Muscle layer of duodenum (tissue), 2 donors: ENCODE measurements around the gene SHC1.

ENCODE experiments used
- H3K27ac ChIP-seq: one replicate; pipeline ENCODE4 v1.7.0; 2013; ENCODE audit warnings: mild to moderate bottlenecking, low read length
- H3K27me3 ChIP-seq: one replicate; pipeline ENCODE4 v1.7.0; 2013; ENCODE audit warnings: low read depth, mild to moderate bottlenecking, control low read depth, low read length
- H3K36me3 ChIP-seq, 2 donors: one replicate each; pipeline ENCODE4 v1.7.0; 2013; ENCODE audit warnings: low read length in 2 of 2, control low read depth in 1 of 2, mild to moderate bottlenecking in 1 of 2; ENCODE audit not compliant: insufficient read depth in 2 of 2, control insufficient read depth in 1 of 2
- H3K4me1 ChIP-seq, 2 donors: one replicate each; pipeline ENCODE4 v1.7.0; 2013; ENCODE audit warnings: low read length in 2 of 2, mild to moderate bottlenecking in 2 of 2, control low read depth in 1 of 2, moderate library complexity in 1 of 2; ENCODE audit not compliant: insufficient read depth in 2 of 2, control insufficient read depth in 1 of 2
- H3K4me3 ChIP-seq, 2 donors: one replicate each; pipeline ENCODE4 v1.7.0; 2013; ENCODE audit warnings: low read length in 2 of 2, low read depth in 1 of 2, mild to moderate bottlenecking in 1 of 2
- H3K9me3 ChIP-seq, 2 donors: one replicate each; pipeline ENCODE4 v1.7.0; 2013; ENCODE audit warnings: low read length in 2 of 2, control low read depth in 1 of 2, mild to moderate bottlenecking in 1 of 2; ENCODE audit not compliant: control insufficient read depth in 1 of 2
- donor health status: healthy.

The SHC1 gene

GRCh38 chr1:154970631-154971340 lies at the start of gene SHC1:
Gene SHC1 (minus strand): TSS chr1:154970747. CDS start chr1:154970526, 221 bp downstream.
- H3K9me3 ChIP-seq: no peaks in the 10 kb centered on the region
- H3K4me1 ChIP-seq: peaks cover 17 to 39% of the 10 kb centered on the region in 2 donors
- peak within 1 kb of the TSS; percentile 78 for H3K27ac ChIP-seq
- H3K36me3 ChIP-seq: peaks cover 26 to 38% of the 10 kb centered on the region in 2 donors
- H3K27me3 ChIP-seq: no peaks in the 10 kb centered on the region
- peak within 1 kb of the TSS; percentile 48 to 65 for H3K4me3 ChIP-seq

- H3K27ac ChIP-seq: no peak overlapping the region
- H3K4me3 ChIP-seq: no peak overlapping the region
- peaks cover 4 to 19% of the 10 kb centered on the region in 2 donors for H3K4me1 ChIP-seq
- peaks cover 4 to 17% of the 10 kb centered on the region in 2 donors for H3K36me3 ChIP-seq
- no peaks in the 10 kb centered on the region for H3K9me3 ChIP-seq
- no peaks in the 10 kb centered on the region for H3K27me3 ChIP-seq
These were observed 49.1 kb upstream of the SHC1 start for GRCh38 chr1:155019377-155020245.

DNA sequence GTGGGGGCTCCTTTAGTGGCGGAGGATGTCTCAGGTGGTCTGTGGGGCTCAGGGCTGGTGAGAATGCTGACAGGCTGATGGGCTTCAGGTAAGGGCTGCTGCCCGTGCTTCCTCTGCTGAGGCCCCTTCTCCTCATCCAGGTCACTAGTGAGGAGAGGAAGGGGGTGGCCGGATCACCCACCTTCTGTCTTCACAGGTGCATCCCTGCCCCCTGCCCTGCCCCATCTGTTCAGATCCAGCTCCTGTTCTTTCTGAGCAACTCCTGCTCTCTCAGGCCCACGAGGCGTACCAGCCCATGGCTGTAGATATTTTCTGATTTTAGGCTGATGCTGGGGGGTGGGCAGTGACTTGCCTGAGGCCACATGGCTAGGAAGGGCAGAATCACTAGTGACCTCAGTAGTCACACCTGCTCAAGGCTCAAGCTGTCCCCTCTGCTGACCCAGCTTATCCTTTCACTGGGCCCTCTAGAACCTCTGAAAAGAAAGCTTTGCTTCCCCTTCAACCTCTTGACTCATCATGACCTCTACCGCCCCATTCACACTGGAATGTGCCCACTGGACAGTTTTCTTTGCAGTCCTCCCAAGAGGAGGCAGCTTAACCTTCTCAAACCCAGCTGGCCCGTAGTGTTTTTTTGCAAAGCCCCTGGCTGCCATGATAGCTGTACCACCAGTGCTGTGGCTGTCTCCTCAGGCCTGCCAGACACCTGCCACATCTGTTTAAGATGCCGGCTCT lies 48.2 kb upstream of the SHC1 start:
- Histone ChIP-seq H3K27me3 (no peaks in the 10 kb centered on the region), H3K4me3 (no peak overlapping the region), H3K27ac (no peak overlapping the region), H3K9me3 (no peaks in the 10 kb centered on the region), H3K4me1 (peaks cover 4 to 19% of the 10 kb centered on the region in 2 donors), H3K36me3 (peaks cover 4 to 23% of the 10 kb centered on the region in 2 donors)

GRCh38 chr1:155017946-155018316 lies 47.4 kb upstream of the SHC1 start:
- Histone ChIP-seq H3K27ac (peak overlapping the region; percentile 58), H3K36me3 (peaks cover 4 to 23% of the 10 kb centered on the region in 2 donors), H3K4me3 (peak overlapping the region; percentile 48 to 49), H3K9me3 (no peaks in the 10 kb centered on the region), H3K4me1 (peaks cover 8 to 19% of the 10 kb centered on the region in 2 donors), H3K27me3 (no peaks in the 10 kb centered on the region)

DNA sequence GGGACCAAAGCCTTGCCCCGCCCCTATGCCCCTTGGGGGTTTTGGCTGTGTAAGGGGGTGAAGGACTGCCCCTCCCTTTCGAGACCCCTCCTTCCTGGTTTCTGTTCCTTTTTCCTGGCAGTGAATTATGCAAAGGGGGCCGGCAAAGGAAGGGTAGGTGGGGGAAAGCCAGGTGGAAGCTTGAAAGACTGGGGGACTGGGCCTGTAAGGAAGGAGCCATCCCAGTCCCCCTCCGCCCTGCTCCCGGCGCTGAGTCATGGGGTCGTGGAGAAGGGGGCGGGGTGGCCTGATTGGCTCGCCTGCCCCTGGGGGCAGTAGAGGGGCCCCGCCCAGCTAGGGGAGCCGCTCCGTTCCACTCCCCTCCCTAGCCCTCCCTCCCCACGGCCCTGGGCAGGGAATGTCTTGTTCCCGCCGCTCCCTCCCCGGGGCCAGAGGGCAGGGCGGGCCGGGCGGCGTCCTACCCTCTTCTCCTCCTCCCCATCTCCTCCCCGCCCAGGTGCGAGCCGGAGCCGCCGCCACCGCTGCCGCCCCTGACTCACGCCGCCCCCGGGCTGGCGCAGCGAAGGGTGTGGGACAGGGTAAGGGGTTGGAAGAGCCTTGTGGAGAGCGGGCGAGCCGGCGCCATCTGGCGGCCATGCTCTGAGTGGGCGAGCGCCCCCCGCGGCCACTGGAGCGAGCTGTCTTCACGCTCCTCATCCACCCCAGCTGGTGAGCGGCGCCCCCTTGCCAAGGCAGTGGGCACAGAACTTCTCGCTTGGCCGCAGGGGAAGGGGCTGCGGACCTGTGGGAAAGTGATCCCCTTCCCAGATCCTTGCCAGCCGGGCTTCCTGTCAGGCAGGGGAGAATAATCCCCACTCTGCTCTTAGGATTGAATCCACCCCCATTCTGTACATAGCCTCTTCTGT lies 46.7 kb upstream of the SHC1 start:
- peak overlapping the region; percentile 48 to 49 for H3K4me3 ChIP-seq
- peaks cover 4 to 23% of the 10 kb centered on the region in 2 donors for H3K36me3 ChIP-seq
- H3K4me1 ChIP-seq: peaks cover 11 to 23% of the 10 kb centered on the region in 2 donors
- no peaks in the 10 kb centered on the region for H3K9me3 ChIP-seq
- H3K27ac ChIP-seq: peak overlapping the region; percentile 82
- H3K27me3 ChIP-seq: no peaks in the 10 kb centered on the region

GRCh38 chr1:155016231-155016831 lies 45.8 kb upstream of the SHC1 start:
- H3K36me3 ChIP-seq: peaks cover 4 to 23% of the 10 kb centered on the region in 2 donors
- H3K4me3 ChIP-seq: peak overlapping the region in 1 of 2 donors; percentile 21
- H3K27me3 ChIP-seq: no peaks in the 10 kb centered on the region
- H3K27ac ChIP-seq: peak overlapping the region; percentile 82
- H3K9me3 ChIP-seq: no peaks in the 10 kb centered on the region
- peaks cover 12 to 32% of the 10 kb centered on the region in 2 donors for H3K4me1 ChIP-seq

DNA sequence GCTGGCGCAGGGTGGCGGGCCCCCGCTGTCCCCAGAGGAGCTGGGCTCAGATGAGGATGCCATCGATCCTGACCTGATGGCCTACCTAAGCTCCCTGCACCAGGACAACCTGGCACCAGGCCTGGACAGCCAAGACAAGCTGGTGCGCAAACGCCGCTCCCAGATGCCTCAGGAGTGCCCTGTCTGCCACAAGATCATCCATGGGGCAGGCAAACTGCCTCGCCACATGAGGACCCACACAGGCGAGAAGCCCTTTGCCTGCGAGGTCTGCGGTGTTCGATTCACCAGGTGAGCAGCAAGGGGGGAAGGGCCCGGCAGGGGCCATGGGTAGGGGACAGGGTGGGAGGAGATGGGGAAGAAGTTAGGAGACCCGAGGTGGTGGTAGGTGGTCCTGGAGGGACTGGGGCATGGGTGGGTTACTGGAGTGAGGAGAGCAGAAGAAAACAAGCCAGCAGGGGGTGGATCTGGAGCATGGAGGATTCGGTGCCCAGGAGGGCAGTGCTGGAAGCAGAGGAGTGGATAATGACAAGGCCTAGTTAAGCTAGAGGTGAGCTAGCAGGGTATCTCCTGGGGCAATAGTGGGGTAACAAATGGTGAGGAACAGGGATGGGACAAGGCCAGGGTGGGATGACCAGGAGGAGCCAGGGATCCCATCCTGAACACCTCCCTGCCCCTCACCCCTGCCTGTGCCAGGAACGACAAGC lies 45.1 kb upstream of the SHC1 start:
- no peaks in the 10 kb centered on the region for H3K9me3 ChIP-seq
- H3K27ac ChIP-seq: no peak overlapping the region
- H3K4me3 ChIP-seq: no peak overlapping the region
- peaks cover 4 to 23% of the 10 kb centered on the region in 2 donors for H3K36me3 ChIP-seq
- H3K4me1 ChIP-seq: peaks cover 18 to 32% of the 10 kb centered on the region in 2 donors
- H3K27me3 ChIP-seq: no peaks in the 10 kb centered on the region

- Histone ChIP-seq H3K9me3 (no peaks in the 10 kb centered on the region), H3K27me3 (no peaks in the 10 kb centered on the region), H3K27ac (no peak overlapping the region), H3K4me1 (peaks cover 22 to 40% of the 10 kb centered on the region in 2 donors), H3K4me3 (no peak overlapping the region), H3K36me3 (peaks cover 4 to 23% of the 10 kb centered on the region in 2 donors)
These were observed 44.4 kb upstream of the SHC1 start for GRCh38 chr1:155014709-155015508.

GRCh38 chr1:155013632-155014031 lies 43.1 kb upstream of the SHC1 start:
- peak overlapping the region; percentile 74 for H3K27ac ChIP-seq
- H3K36me3 ChIP-seq: peaks cover 4 to 23% of the 10 kb centered on the region in 2 donors
- H3K4me3 ChIP-seq: no peak overlapping the region
- H3K4me1 ChIP-seq: peaks cover 22 to 40% of the 10 kb centered on the region in 2 donors
- no peaks in the 10 kb centered on the region for H3K9me3 ChIP-seq
- no peaks in the 10 kb centered on the region for H3K27me3 ChIP-seq
